GM19468 (cell line): ENCODE results near the gene ST3GAL6.

Experiments
- ATAC-seq: cut with Tn5 transposase; IDR thresholded peaks from one replicate; pipeline ENCODE4 v1.9.1; 2021; ENCODE audit warnings: mild to moderate bottlenecking, moderate library complexity, moderate number of reproducible peaks; ENCODE audit not compliant: unreplicated experiment; ENCODE audit errors: extremely low read depth

ST3GAL6 gene, protein sequence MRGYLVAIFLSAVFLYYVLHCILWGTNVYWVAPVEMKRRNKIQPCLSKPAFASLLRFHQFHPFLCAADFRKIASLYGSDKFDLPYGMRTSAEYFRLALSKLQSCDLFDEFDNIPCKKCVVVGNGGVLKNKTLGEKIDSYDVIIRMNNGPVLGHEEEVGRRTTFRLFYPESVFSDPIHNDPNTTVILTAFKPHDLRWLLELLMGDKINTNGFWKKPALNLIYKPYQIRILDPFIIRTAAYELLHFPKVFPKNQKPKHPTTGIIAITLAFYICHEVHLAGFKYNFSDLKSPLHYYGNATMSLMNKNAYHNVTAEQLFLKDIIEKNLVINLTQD

DNA sequence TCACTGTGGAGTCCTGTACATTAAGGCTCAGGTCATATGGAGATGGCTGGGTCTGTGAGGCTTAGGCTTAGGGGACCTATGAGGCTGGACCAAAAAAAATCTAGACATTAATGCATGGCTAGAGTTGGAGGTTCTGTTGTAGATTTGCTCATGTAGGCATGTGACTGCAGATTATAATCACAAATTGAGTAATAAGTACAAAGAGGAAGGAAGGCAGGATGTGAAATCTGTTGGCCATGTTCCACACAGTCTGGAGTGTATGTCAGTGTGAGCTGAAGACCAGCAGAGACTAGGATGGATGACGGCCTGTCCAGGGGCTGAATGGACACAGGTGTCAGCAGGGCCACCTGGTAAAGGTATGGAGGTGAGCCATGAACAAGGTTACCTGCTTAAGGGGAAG lies at the start of gene ST3GAL6:
Gene ST3GAL6 (plus strand): TSS at position 265 of the 400 bp plus-strand sequence. CDS start 5,101 bp downstream, outside the sequence.
- ATAC-seq: no peak

DNA sequence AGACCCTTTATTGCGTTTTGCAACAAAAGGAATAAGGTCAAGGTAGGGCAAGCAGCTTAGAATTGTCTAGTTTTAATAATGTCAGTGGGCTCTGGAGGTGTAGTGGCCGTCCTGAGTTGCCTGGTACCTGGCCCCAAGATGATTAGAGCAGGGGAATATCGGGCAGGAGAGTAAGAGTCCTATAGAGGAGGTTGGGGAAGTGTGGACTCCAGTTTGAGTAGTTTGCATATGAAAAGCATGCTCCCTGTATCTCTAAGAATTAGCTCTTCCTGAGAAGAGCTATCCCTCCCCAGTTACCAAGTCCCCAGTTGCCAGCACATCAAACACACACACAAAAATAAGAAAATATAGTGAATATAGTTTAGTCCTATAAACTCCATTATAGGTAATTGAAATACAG lies 49.2 kb upstream of the ST3GAL6 start:
- ATAC-seq: no peak

DNA sequence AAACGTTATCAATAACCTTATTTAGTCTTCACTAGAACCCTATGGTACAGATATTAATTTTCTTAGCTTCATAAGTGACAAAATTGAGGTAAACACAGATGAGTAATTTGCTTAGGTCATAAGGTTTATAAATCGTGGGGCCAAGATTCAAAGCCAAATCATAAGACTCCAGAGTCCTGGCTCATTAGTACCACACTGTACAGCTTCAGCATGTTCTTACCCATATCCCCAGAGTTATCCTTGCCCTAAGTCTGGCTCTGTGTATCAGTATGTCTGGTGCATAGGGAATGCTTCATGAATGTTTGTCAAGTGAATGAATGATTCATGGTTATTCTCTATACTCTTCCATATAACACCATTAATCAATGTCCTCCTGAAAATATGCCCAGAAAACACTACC lies 45.6 kb upstream of the ST3GAL6 start:
- ATAC-seq: no peak

DNA sequence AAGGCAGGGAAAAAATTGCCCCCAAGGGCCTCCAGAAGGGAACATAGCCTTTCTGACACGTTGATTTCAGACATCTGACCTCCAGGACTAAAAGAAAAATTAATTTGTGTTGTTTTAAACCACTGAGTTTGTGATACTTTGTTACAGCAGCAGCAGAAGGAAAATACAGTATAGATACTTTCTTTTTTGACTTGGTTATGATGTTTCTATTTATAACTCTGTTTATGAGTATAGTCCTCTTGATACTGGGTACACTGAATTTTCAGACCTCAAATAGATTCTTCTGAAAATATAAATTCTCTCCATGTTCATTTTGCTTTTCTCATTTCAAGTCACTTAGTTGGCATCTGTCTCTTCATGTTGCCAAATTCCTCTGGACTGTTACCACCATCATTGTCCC lies 44.4 kb upstream of the ST3GAL6 start:
- ATAC-seq: no peak

DNA sequence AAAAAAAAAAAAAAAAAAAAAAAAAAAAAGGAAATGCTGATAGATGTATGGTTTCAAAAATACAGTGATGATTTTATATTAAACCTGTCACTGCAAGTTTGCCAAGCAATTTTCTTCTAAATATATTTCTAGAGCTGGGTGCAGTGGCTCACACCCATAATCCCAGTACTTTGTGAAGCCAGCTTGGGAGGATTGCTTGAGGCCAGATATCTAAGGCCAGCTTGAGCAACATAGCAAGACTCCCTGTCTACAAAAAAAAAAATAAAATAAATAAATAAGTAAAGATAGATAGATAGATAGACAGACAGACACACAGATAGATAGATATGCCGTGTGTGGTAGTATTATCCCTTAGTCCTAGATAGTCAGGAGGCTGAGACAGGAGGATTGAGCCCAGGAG lies 41.4 kb upstream of the ST3GAL6 start:
- no peak for ATAC-seq

DNA sequence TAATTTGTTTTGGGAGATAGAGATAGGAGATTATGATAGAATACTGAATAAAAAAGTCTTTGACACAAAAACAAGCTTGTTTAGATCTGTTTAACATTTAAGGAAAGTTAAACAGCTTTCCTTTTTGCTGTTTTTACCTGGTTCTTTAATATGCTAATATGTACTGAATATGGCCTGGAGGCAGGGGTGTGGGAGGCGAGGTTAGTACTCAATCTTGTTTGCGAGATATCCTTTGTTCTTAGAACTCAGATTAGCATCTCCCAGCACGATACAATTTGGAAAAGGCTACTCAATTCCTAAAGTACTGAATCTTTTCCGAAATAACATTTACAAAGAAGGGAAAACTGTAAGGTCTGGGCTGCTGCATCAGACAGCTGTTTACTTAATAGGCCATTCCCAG lies 40.8 kb upstream of the ST3GAL6 start:
- ATAC-seq: no peak

DNA sequence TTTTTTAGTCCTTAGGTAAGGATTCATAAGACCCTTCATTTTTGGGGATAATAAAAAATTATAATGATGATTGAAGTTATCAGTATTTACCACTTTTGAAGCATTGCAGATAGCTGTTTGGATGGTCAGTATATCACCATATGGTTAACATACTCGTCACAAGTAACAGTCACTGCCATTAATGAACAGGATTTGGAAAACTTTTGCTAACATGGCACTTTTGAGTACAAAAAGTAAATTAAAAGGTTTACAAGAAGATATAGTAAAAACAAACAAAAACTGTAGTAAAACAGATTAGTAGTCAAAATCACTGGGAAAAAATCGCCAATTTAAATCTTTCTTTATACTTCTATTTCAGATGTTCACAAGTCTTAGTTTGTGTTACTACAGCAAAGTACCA lies 37.8 kb upstream of the ST3GAL6 start:
- ATAC-seq: no peak

DNA sequence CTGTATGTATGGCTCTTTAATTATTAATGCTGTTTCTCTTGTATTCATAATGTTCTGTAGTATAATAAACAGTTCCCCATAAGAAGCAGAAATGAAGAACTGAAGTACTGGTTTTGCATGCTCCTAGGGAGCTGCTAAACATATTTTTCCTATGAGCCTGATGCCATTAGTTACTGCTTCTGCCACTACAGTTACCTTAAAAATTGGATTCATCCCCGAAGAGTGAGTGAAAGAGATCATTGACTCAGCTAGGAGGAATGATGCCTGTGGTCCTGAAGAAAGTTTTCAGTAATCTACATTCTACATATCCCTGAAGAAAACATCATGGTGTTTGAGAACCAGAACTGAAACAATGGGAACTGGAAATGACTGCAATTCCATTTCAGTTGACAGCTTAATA lies 37.1 kb upstream of the ST3GAL6 start:
- no peak for ATAC-seq

DNA sequence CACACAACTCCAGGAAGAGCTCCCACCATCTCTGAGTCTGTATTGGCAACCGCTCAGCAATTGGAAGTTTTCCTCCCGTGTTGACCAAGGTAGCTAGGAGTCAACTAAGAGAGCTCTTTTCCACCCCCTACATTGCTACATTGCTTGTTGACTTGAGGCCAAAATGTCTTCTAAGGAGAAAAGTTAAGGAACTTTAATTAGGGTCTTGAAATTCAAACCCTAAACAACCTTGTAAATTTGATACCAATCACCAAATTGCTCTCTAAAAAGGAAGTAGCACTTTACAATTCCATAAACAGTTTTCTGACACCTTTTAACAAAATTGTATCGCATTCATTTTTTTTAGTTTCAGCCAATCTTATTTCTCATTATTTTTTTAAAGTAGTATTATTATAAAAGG lies 35.5 kb upstream of the ST3GAL6 start:
- no peak for ATAC-seq

DNA sequence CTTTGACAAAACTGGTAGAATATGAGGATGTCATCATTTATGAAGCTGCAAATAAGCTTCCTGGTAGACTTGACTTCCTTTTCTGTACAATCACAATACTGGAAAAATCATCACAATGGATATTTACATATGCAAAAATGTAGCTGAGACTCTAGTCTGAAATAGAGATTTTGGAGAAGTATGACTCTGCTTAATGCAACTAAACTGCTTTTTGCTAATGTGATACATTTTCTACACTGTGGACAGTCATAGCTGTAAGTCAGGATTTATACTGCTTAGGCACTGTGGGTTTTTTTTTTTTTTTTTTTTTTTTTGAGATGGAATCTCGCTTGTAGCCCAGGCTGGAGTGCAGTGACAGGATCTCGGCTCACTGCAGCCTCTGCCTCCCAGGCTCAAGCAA lies 34.5 kb upstream of the ST3GAL6 start:
- ATAC-seq: no peak

DNA sequence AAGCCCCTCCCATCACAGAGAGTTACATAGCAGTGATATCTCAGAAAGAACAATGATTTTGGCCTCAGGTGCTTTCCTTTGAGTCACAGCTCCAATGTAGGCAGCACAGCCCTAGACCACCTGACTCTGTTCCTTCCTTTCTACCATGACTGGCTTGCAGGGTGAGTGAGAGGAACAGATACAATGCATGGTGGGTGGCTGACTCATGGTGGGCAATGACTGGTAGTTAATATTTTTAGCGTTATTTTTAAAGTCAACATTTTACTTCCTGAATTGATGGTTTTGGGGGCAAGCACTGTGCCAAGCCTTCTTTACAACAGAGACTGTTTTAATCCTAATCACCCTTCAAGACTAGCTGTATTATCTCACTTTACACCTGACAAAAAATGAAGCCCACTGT lies 32.8 kb upstream of the ST3GAL6 start:
- ATAC-seq: peak; percentile 52

DNA sequence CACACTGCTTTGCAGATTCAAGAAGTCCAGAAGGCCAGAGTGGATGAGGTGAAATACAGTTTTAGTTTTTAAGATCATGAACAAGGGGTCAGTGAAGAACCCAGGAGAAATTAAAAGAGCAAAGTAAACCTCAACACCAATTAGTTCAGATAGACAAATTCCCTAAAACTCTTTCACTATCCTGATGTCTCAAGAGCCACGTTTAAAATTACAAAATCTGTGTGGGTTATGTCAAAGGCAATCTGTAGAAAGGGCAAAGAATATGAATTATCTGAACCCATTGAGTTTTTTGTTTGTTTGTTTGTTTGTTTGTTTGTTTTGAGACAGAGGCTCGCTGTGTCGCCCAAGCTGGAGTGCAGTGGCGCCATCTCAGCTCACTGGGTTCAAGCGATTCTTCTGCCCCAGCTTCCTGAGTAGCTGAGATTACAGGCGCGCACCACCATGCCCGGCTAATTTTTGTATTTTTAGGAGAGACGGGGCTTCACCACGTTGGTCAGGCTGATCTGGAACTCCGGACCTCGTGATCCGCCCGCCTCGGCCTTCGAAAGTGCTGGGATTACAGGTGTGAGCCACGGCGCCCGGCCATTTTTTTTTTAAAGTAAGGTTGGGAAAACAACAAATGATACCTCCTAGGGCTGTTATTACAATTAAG lies 32.1 kb upstream of the ST3GAL6 start:
- ATAC-seq: no peak

DNA sequence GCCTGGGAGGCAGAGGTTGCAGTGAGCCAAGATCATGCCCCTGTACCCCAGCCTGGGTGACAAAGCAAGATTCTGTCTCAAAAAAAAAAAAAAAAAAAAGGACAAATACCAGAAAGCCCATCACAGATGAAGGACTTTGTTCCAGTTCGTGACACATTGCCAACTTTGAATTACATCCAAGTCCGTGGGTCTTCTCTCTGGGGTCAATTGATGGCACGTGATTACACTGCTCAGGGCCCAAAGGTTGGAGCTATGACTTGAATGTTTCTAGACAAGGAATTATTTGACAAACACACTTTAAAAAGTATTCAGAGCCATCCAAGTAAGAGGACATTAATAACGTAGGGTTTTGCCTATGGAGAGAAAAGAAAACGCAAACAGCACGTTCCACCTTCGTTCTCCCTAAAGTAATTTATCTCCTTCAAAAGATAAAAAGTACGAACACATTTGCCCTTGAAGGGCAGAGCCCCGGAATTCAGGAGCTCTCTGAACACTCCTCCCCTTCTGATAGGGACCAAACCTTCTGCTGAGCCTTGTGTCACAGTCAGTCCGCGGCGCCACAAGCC lies 31.3 kb upstream of the ST3GAL6 start:
- ATAC-seq: no peak

DNA sequence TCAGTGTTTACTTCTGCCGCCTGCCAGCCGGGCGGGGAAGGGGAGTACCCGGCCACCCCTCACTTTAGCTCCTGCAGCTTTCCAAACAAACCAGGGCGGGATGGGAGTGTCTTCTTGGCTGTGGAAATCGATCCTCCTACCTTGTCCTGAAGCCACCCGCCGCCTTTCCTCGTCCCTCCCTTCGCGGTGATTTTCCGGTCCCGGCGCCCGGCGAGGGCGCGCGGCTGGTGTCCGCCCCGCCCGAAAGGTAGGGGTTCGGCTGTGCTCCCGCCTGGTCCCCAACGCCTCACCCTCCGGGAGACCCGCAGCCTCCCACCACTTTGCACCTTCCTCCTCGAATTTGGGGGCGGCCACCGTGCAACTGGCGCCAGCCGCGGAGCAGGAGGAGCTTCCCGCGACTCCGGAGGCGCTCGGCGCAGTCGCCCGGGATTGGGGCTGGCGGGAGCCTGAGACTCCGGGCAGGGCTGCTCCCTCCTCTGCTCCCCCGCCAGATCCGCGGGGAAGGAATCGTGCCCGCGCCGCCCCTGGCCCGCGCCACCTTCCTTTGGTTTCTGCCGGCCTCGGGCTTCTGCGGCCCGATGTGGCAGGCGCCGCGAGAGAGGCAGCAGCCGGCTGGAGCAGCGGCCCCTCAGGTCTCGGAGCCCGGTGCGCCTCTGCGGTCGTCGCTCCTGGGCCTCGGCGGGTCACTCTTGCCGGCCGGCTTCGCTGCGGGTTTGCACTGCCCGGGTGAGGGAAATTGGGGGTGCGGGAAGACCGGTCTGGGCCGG lies 30.7 kb upstream of the ST3GAL6 start:
- no peak for ATAC-seq

DNA sequence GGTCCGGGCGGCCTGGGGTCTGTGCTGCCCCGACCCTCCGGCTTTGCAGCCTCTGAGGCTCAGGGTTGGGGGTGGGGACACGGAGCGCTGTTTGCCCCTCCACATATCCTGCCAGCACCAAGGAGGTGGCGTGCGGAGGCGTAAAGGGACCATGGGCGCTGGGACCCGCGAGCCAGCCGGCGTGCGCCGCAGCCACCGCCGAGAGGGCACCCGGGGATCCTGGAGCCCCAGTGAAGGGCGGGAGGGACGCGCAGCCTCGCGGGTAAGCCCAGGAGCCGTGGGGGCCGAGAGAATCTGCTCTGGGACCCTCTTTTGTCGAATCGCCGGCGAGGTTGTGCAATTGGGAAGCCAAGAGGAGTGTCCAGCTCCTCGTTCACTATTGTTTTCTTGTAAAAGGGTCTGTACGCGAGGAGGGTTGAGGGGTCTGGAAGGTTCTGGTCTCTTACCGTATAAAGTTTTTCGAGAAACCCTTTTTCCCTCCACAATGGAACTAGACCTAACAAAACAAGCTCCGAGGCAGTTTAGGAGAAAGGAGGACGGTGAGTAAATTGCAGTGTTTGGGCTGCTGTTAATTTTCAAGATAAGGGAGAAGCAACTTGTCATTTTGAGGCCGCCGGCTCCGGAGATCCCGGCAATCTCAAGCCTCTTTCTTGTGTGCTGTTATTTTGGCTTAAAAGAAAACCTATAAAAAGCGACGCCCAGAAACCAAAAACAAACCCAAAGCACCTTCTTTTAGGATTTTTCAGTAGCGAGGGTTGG lies 29.9 kb upstream of the ST3GAL6 start:
- ATAC-seq: no peak

DNA sequence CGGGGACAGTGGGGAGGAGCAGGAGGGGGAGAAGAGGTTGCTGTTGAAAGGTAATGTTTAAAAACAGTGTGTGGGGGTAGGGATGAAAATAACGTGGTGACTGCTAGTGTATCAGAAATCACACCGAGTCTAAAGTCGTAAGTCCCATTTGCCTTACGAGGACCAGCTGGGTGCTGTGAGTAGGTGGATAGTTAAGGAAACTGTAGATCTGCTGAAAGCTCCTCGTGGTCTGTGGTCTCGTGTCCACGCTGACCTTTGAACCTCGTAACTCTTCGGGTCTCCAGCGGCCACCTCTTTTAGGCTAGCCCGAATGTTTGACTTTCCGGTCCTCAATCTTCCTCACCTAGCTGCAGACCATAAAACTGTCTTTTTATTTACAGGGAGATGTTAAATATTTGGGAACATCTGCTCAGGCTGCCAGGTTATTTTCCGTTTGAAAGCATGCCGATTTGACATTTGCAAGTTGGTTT lies 29.3 kb upstream of the ST3GAL6 start:
- ATAC-seq: no peak

DNA sequence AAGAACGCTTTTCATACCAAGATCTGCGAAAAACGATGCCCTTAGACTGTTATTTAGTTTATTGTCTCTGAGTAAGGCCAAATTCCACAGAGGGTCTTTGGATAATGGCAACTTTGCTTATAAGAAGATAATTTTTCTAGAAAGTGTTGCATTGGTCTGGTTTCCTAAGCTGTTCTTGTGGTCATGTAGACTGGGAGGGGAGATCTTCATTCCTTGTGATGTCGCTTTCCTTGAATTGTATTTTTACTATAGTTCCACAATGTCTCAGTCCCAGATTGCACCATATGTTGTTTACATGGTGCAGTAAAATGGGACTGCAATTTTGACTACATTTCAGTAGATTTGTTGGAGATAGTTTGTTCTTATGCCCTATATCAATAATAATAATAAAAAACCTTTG lies 28.8 kb upstream of the ST3GAL6 start:
- no peak for ATAC-seq

DNA sequence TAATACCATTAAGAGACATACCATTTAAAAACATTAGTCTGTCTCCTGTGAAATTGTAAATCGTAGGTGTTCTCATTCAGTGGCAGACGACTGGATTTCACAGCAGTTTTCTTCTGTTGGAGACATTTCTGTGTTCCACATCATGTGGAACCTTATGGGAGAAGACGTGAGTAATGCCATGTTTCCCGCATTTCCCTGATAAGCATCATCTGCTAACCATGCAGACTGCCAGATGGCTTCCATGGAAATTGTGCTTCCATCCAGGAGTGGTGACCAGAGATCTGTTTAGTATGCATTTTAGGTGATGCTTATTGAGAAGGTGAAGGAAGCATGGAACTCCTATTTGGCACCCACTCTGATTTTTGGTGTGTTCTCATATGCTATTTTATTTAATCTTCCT lies 28.4 kb upstream of the ST3GAL6 start:
- no peak for ATAC-seq

DNA sequence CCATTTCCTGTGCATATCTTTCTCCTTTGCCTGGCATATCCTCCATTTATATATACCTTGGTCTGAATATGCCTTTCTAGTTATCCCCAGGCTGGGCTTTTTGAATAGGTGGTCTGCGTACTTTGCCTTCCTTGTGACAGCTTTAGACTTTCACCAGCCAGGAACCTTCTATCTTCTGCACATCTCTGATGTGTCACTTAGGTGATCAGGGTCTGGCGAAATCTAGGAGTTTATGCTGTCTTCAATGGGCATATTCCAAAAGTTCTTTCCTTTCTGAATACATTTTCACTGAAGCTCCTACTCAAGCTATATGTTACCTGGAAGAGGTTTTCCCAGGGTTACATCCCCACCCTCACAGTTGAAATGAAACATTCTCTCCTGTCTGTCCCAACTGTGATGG lies 27.8 kb upstream of the ST3GAL6 start:
- ATAC-seq: no peak

DNA sequence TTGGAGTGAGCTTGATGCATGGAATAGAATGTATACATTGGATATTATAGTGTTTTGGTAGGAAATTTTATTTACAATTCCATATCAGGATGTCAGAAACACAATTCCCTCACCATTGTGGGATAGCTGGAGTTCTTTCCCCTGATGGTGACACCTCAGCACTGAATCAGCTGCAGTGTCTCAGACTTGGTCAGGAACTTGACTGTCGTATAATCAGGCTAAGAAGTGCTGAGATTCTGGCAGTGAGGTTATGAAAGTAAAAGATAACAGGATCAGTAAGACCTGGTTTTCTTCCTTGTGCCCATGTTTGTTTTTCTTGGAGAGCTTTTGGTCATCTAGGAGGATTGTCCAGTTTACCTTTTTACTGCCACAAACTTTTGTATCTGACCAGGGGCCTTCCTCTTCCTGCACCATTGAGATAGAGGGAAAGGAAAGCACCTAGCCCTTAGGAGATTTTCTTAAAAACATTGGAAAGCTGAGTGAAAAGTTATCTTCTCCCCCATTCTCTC lies 27.3 kb upstream of the ST3GAL6 start:
- no peak for ATAC-seq
